ENCODE data around the gene EFNA4.

- TF ChIP-seq CTCF (optimal IDR thresholded peaks at IDR 0.05 in 1 of 3, IDR thresholded peaks at IDR 0.05 in 1 of 3, conservative IDR thresholded peaks at IDR 0.05 in 1 of 3; ENCODE audit: extremely low read depth in 1 of 3, insufficient read depth in 2 of 3, low read length in 3 of 3) (no peak), EZH2 (IDR thresholded peaks at IDR 0.05; ENCODE audit: low read length) (no peak)
Observed at GRCh38 chr1:155110826-155111225, 47.3 kb downstream of the EFNA4 start.

Data from keratinocyte (primary cell).